SK-N-SH treated with all-trans-retinoic acid at 6 μM for 48 hours (cell line): Measurements from ENCODE around the gene DPYSL5.

Experiments used
- ATAC-seq: fragments of 200-7000 bp; cut with Tn5 transposase; 3 replicates; pipeline ENCODE4 v1.9.1; 2020; ENCODE audit warnings: mild to moderate bottlenecking, moderate library complexity
- ARNTL ChIP-seq: fragments of 450-650 bp; formaldehyde crosslinking; IDR thresholded peaks from 2 replicates; pipeline ENCODE4 v1.5.0; 2020; ENCODE audit warnings: low read depth, mild to moderate bottlenecking, moderate library complexity, borderline replicate concordance
- BACH2 ChIP-seq: fragments of 250-450 bp; sonication (Bioruptor Pico); IDR thresholded peaks from 2 replicates; pipeline ENCODE4 v1.9.0; 2021; ENCODE audit warnings: mild to moderate bottlenecking, borderline replicate concordance
- CREB5 ChIP-seq: fragments of 250-450 bp; sonication (Bioruptor Pico); IDR thresholded peaks from 2 replicates; pipeline ENCODE4 v1.5.1; 2020; ENCODE audit warnings: low read depth, mild to moderate bottlenecking, moderate library complexity
- CSDC2 ChIP-seq: fragments of 250-450 bp; sonication (Bioruptor Pico); IDR thresholded peaks from 2 replicates; pipeline ENCODE4 v1.5.0; 2020; ENCODE audit warnings: mild to moderate bottlenecking, moderate library complexity
- GLIS3 ChIP-seq: fragments of 250-450 bp; sonication (Bioruptor Pico); IDR thresholded peaks from 2 replicates; pipeline ENCODE4 v1.5.0; 2020; ENCODE audit warnings: mild to moderate bottlenecking, moderate library complexity
- ISL1 ChIP-seq: fragments of 250-450 bp; sonication (Bioruptor Pico); IDR thresholded peaks from 2 replicates; pipeline ENCODE4 v2.1.2; 2022; ENCODE audit warnings: mild to moderate bottlenecking, moderate library complexity
- OSR1 ChIP-seq: fragments of 250-450 bp; sonication (Bioruptor Pico); IDR thresholded peaks from 2 replicates; pipeline ENCODE4 v1.8.0; 2022; ENCODE audit warnings: moderate library complexity, mild to moderate bottlenecking, inconsistent platforms
- PATZ1 ChIP-seq: fragments of 250-450 bp; sonication (Bioruptor Pico); IDR thresholded peaks from 2 replicates; pipeline ENCODE4 v1.8.0; 2020; ENCODE audit warnings: mild to moderate bottlenecking, moderate library complexity, borderline replicate concordance
- POU6F1 ChIP-seq: fragments of 250-450 bp; sonication (Bioruptor Pico); IDR thresholded peaks from 2 replicates; pipeline ENCODE4 v1.8.0; 2021; ENCODE audit warnings: low read depth, mild to moderate bottlenecking, moderate library complexity, borderline replicate concordance
- PPARA ChIP-seq: fragments of 250-450 bp; sonication (Bioruptor Pico); IDR thresholded peaks from 2 replicates; pipeline ENCODE4 v1.5.0; 2020; ENCODE audit warnings: mild to moderate bottlenecking, borderline replicate concordance
- RARB ChIP-seq: fragments of 250-450 bp; sonication (Bioruptor Pico); IDR thresholded peaks from 2 replicates; pipeline ENCODE4 v1.8.0; 2021; ENCODE audit warnings: mild to moderate bottlenecking, moderate library complexity
- SNAI2 ChIP-seq: fragments of 250-450 bp; sonication (Bioruptor Pico); IDR thresholded peaks from 2 replicates; pipeline ENCODE4 v1.5.0; 2020; ENCODE audit warnings: mild to moderate bottlenecking, moderate library complexity
- TCF4 ChIP-seq: fragments of 250-450 bp; sonication (Bioruptor Pico); IDR thresholded peaks from 2 replicates; pipeline ENCODE4 v1.8.0; 2021; ENCODE audit warnings: mild to moderate bottlenecking, moderate library complexity, borderline replicate concordance
- TSHZ2 ChIP-seq: fragments of 250-450 bp; sonication (Bioruptor Pico); IDR thresholded peaks from 2 replicates; pipeline ENCODE4 v1.5.0; 2020; ENCODE audit warnings: mild to moderate bottlenecking, moderate library complexity
- ZC3H10 ChIP-seq: fragments of 250-450 bp; sonication (Bioruptor Pico); IDR thresholded peaks from 2 replicates; pipeline ENCODE4 v1.5.1; 2021; ENCODE audit warnings: mild to moderate bottlenecking, moderate library complexity
- ZNF565 ChIP-seq: fragments of 450-650 bp; formaldehyde crosslinking; conservative IDR thresholded peaks from 2 replicates; pipeline ENCODE4 v1.5.0; 2020; ENCODE audit warnings: low read depth, mild to moderate bottlenecking, moderate library complexity
- ZNF70 ChIP-seq: fragments of 450-650 bp; formaldehyde crosslinking; IDR thresholded peaks from 2 replicates; pipeline ENCODE4 v1.5.0; 2020; ENCODE audit warnings: mild to moderate bottlenecking, moderate library complexity
- ZNF8 ChIP-seq: fragments of 450-650 bp; formaldehyde crosslinking; IDR thresholded peaks from 2 replicates; pipeline ENCODE4 v1.5.0; 2020; ENCODE audit warnings: mild to moderate bottlenecking, moderate library complexity

Gene DPYSL5

GRCh38 chr2:26934335-26934724 is 86.4 kb downstream of the DPYSL5 start (continued):
- no peak for TF ChIP-seq POU6F1 (CRISPR knock-in tag)
- TF ChIP-seq SNAI2 (CRISPR knock-in tag) = no peak
- TF ChIP-seq ARNTL (CRISPR knock-in tag) = no peak
- no peak for TF ChIP-seq OSR1 (CRISPR knock-in tag)

GRCh38 chr2:26934985-26935384 is 87.1 kb downstream of the DPYSL5 start:
- no peak for ATAC-seq
- TF ChIP-seq ZNF565 (CRISPR knock-in tag) = no peak
- TF ChIP-seq ZC3H10 (CRISPR knock-in tag) = no peak
- TF ChIP-seq PATZ1 (CRISPR knock-in tag) = no peak
- no peak for TF ChIP-seq RARB (CRISPR knock-in tag)

- no peak for ATAC-seq
Observed at GRCh38 chr2:26936855-26937254, 88.9 kb downstream of the DPYSL5 start.

More at GRCh38 chr2:26936855-26937254, 88.9 kb downstream of the DPYSL5 start:
- TF ChIP-seq ZNF8 (CRISPR knock-in tag) = no peak
- TF ChIP-seq CREB5 (CRISPR knock-in tag) = no peak
- TF ChIP-seq CSDC2 (CRISPR knock-in tag) = no peak
- no peak for TF ChIP-seq SNAI2 (CRISPR knock-in tag)
- TF ChIP-seq GLIS3 = no peak
- no peak for TF ChIP-seq PPARA (CRISPR knock-in tag)
- TF ChIP-seq TCF4 (CRISPR knock-in tag) = no peak
- TF ChIP-seq ZNF70 = no peak
- no peak for TF ChIP-seq PATZ1 (CRISPR knock-in tag)
- TF ChIP-seq OSR1 (CRISPR knock-in tag) = no peak
- no peak for TF ChIP-seq RARB (CRISPR knock-in tag)
- no peak for TF ChIP-seq ISL1 (CRISPR knock-in tag)
- no peak for TF ChIP-seq ZC3H10 (CRISPR knock-in tag)
- TF ChIP-seq POU6F1 (CRISPR knock-in tag) = no peak
- no peak for TF ChIP-seq TSHZ2
- TF ChIP-seq BACH2 = no peak
